Activated CD8-positive, alpha-beta memory T cell treated with anti-CD3 and anti-CD28 coated beads, Interleukin-2, amount 10 ng/mL, durations not matched to agents 7 days and 5 days (primary cell): ENCODE measurements around the gene SRP72. TPM values are rescaled to one million over a fixed set of nuclear protein-coding genes. Genes with fewer than 3 reads are reported as not detected.
A peak's percentile ranks its signal among the peaks of the same experiment; 100 is the strongest.

Source experiments
- ATAC-seq: fragments of 150-1000 bp; cut with Tn5 transposase; one replicate; pipeline ENCODE4 v1.10.0; 2021; ENCODE audit warnings: moderate library complexity
- CTCF ChIA-PET: fragments of 350-600 bp; sonication (Branson Sonifier 250); formaldehyde crosslinking; loops from one replicate; lab custom pipeline; 2021; ENCODE audit warnings: antibody characterized with exemption; lab: Charles Lee
- DNase-seq: peaks from one replicate; pipeline ENCODE4 v3.0.0-alpha.2; 2020
- H3K27ac Mint-ChIP-seq: one replicate; pipeline ENCODE4 v1.8.0; 2021; ENCODE audit warnings: mild to moderate bottlenecking, mixed read lengths
- H3K27me3 Mint-ChIP-seq: one replicate; pipeline ENCODE4 v1.8.0; 2021; ENCODE audit warnings: mixed read lengths
- H3K36me3 Mint-ChIP-seq: one replicate; pipeline ENCODE4 v1.8.0; 2021; ENCODE audit warnings: mild to moderate bottlenecking, mixed read lengths
- H3K4me1 Mint-ChIP-seq: one replicate; pipeline ENCODE4 v1.8.0; 2021; ENCODE audit warnings: mixed read lengths
- H3K4me3 Mint-ChIP-seq: one replicate; pipeline ENCODE4 v1.8.0; 2021; ENCODE audit warnings: mild to moderate bottlenecking, moderate library complexity, mixed read lengths
- H3K9me3 Mint-ChIP-seq: one replicate; pipeline ENCODE4 v1.8.0; 2022; ENCODE audit warnings: low read depth, mixed read lengths
- total RNA-seq, 2 experiments: library from RNA; stranded (reverse); gene quantifications; one replicate each; pipeline ENCODE4 v1.2.3, GENCODE V29; 2021

The SRP72 gene
- total RNA-seq: 100 to 1,000 TPM; 126 to 167 TPM

- CTCF ChIA-PET: interaction anchor here (0.9 to 1.9 kb wide), 5 partner anchors 15 to 519 kb away, joined by 3 to 7 read pairs (median 6); partner anchors contain the start of genes CEP135, PAICS and PPAT
- DNase-seq: peak; percentile 94
- H3K4me1 Mint-ChIP-seq: peaks cover 50% of the 10 kb centered on the region
- ATAC-seq: peak; percentile 94
- peak within 1 kb of the TSS; percentile 95 for H3K4me3 Mint-ChIP-seq
- peaks cover 33% of the 10 kb centered on the region for H3K36me3 Mint-ChIP-seq
- H3K9me3 Mint-ChIP-seq: no peaks in the 10 kb centered on the region
- no peaks in the 10 kb centered on the region for H3K27me3 Mint-ChIP-seq
- H3K27ac Mint-ChIP-seq: peak within 1 kb of the TSS; percentile 94
Observed at GRCh38 chr4:56467284-56468096, at the start of gene SRP72. Gene SRP72, plus strand, starts transcription at chr4:56467617. Its CDS starts 19 bp downstream, at chr4:56467636.

- no peak for DNase-seq
- H3K36me3 Mint-ChIP-seq: peaks cover 9% of the 10 kb centered on the region
- H3K4me1 Mint-ChIP-seq: peaks cover 24% of the 10 kb centered on the region
- H3K9me3 Mint-ChIP-seq: no peaks in the 10 kb centered on the region
- H3K27ac Mint-ChIP-seq: no peak overlapping the region
- no peak overlapping the region for H3K4me3 Mint-ChIP-seq
- no peak for ATAC-seq
- CTCF ChIA-PET: interaction anchor here (0.7 to 4.7 kb wide), 11 partner anchors 12 to 475 kb away, joined by 3 to 41 read pairs (median 5); partner anchors contain the start of genes AASDH, CEP135, PAICS and PPAT
- no peaks in the 10 kb centered on the region for H3K27me3 Mint-ChIP-seq
Observed at GRCh38 chr4:56424176-56424575, 43.2 kb upstream of the SRP72 start.

GRCh38 chr4:56424697-56425514, 42.5 kb upstream of the SRP72 start:
- no peak overlapping the region for H3K4me3 Mint-ChIP-seq
- DNase-seq: no peak
- H3K9me3 Mint-ChIP-seq: no peaks in the 10 kb centered on the region
- H3K27me3 Mint-ChIP-seq: no peaks in the 10 kb centered on the region
- H3K36me3 Mint-ChIP-seq: peaks cover 9% of the 10 kb centered on the region
- H3K27ac Mint-ChIP-seq: no peak overlapping the region
- CTCF ChIA-PET: interaction anchor here (0.7 to 4.7 kb wide), 10 partner anchors 11 to 412 kb away, joined by 3 to 41 read pairs (median 5); partner anchors contain the start of genes AASDH, PAICS and PPAT
- peaks cover 29% of the 10 kb centered on the region for H3K4me1 Mint-ChIP-seq
- ATAC-seq: no peak

- H3K9me3 Mint-ChIP-seq: no peaks in the 10 kb centered on the region
- no peak overlapping the region for H3K27ac Mint-ChIP-seq
- no peak for DNase-seq
- CTCF ChIA-PET: interaction anchor here (0.7 to 4.7 kb wide), 7 partner anchors 10 to 411 kb away, joined by 3 to 41 read pairs (median 5); partner anchors contain the start of genes PAICS and PPAT
- no peak overlapping the region for H3K4me3 Mint-ChIP-seq
- H3K36me3 Mint-ChIP-seq: peaks cover 10% of the 10 kb centered on the region
- peaks cover 35% of the 10 kb centered on the region for H3K4me1 Mint-ChIP-seq
- no peak for ATAC-seq
- no peaks in the 10 kb centered on the region for H3K27me3 Mint-ChIP-seq
Observed at GRCh38 chr4:56425518-56425917, 41.9 kb upstream of the SRP72 start.

GRCh38 chr4:56426273-56426672, 41.1 kb upstream of the SRP72 start:
- DNase-seq (no peak), ATAC-seq (no peak)
- CTCF ChIA-PET: interaction anchor here (1.1 to 4.7 kb wide), 3 partner anchors 10 to 377 kb away, joined by 3 to 41 read pairs (median 5); partner anchors contain the start of genes PAICS and PPAT
- no peaks in the 10 kb centered on the region for H3K27me3 Mint-ChIP-seq
- H3K27ac Mint-ChIP-seq: no peak overlapping the region
- H3K36me3 Mint-ChIP-seq: peaks cover 12% of the 10 kb centered on the region
- no peaks in the 10 kb centered on the region for H3K9me3 Mint-ChIP-seq
- H3K4me1 Mint-ChIP-seq: peaks cover 39% of the 10 kb centered on the region
- no peak overlapping the region for H3K4me3 Mint-ChIP-seq

- no peaks in the 10 kb centered on the region for H3K27me3 Mint-ChIP-seq
- no peak overlapping the region for H3K27ac Mint-ChIP-seq
- no peaks in the 10 kb centered on the region for H3K9me3 Mint-ChIP-seq
- ATAC-seq (no peak), DNase-seq (no peak)
- H3K4me3 Mint-ChIP-seq: no peak overlapping the region
- CTCF ChIA-PET: no interaction called here
- H3K4me1 Mint-ChIP-seq: peaks cover 47% of the 10 kb centered on the region
- peaks cover 16% of the 10 kb centered on the region for H3K36me3 Mint-ChIP-seq
Observed at GRCh38 chr4:56427179-56427578, 40.2 kb upstream of the SRP72 start.

GRCh38 chr4:56430203-56430602, 37.2 kb upstream of the SRP72 start:
- Mint-ChIP-seq H3K27me3 (no peaks in the 10 kb centered on the region), H3K4me1 (peaks cover 58% of the 10 kb centered on the region), H3K36me3 (peaks cover 19% of the 10 kb centered on the region), H3K4me3 (no peak overlapping the region), H3K9me3 (no peaks in the 10 kb centered on the region), H3K27ac (no peak overlapping the region)
- ATAC-seq (no peak), DNase-seq (no peak)
- CTCF ChIA-PET: interaction anchor here (1.3 kb wide), 1 partner anchor 10 kb away, joined by 3 read pairs; no protein-coding TSS in a partner anchor

GRCh38 chr4:56433280-56433679, 34.1 kb upstream of the SRP72 start:
- Mint-ChIP-seq H3K27me3 (no peaks in the 10 kb centered on the region), H3K27ac (no peak overlapping the region), H3K36me3 (peaks cover 18% of the 10 kb centered on the region), H3K4me3 (peak overlapping the region; percentile 99), H3K9me3 (no peaks in the 10 kb centered on the region), H3K4me1 (peaks cover 46% of the 10 kb centered on the region)
- ATAC-seq (no peak), DNase-seq (no peak)
- CTCF ChIA-PET: no interaction called here

GRCh38 chr4:56434599-56435139, 32.7 kb upstream of the SRP72 start:
- ATAC-seq (peak; percentile 1), DNase-seq (peak; percentile 74)
- Mint-ChIP-seq H3K4me3 (peak overlapping the region; percentile 99), H3K36me3 (peaks cover 24% of the 10 kb centered on the region), H3K27ac (peak overlapping the region; percentile 99), H3K9me3 (no peaks in the 10 kb centered on the region), H3K27me3 (no peaks in the 10 kb centered on the region), H3K4me1 (peaks cover 53% of the 10 kb centered on the region)
- CTCF ChIA-PET: interaction anchor here (0.6 to 4.6 kb wide), 6 partner anchors 11 to 434 kb away, joined by 3 to 41 read pairs (median 8); no protein-coding TSS in a partner anchor

GRCh38 chr4:56435140-56435926, 32.1 kb upstream of the SRP72 start, which contains the start of gene PPAT:
Gene PPAT, minus strand, starts transcription at chr4:56435615. Its CDS starts 138 bp downstream, at chr4:56435477.
- Mint-ChIP-seq H3K27me3 (no peaks in the 10 kb centered on the region), H3K9me3 (no peaks in the 10 kb centered on the region), H3K4me1 (peaks cover 54% of the 10 kb centered on the region), H3K27ac (peak within 1 kb of the TSS; percentile 99), H3K4me3 (peak within 1 kb of the TSS; percentile 99), H3K36me3 (peaks cover 27% of the 10 kb centered on the region)
- ATAC-seq (peak; percentile 83), DNase-seq (peak; percentile 99)
- CTCF ChIA-PET: interaction anchor here (0.6 to 4.6 kb wide), 15 partner anchors 10 to 543 kb away, joined by 3 to 41 read pairs (median 4); partner anchors contain the start of genes AASDH, NOA1 and POLR2B

- H3K36me3 Mint-ChIP-seq: peaks cover 40% of the 10 kb centered on the region
- H3K27me3 Mint-ChIP-seq: no peaks in the 10 kb centered on the region
- CTCF ChIA-PET: interaction anchor here (0.8 kb wide), 1 partner anchor 361 kb away, joined by 3 read pairs; no protein-coding TSS in a partner anchor
- DNase-seq (no peak), ATAC-seq (no peak)
- no peaks in the 10 kb centered on the region for H3K9me3 Mint-ChIP-seq
- H3K4me1 Mint-ChIP-seq: peaks cover 57% of the 10 kb centered on the region
- no peak overlapping the region for H3K4me3 Mint-ChIP-seq
- no peak overlapping the region for H3K27ac Mint-ChIP-seq
Observed at GRCh38 chr4:56438766-56439165, 28.7 kb upstream of the SRP72 start.

GRCh38 chr4:56440983-56441382, 26.4 kb upstream of the SRP72 start:
- H3K36me3 Mint-ChIP-seq: peaks cover 55% of the 10 kb centered on the region
- H3K27ac Mint-ChIP-seq: no peak overlapping the region
- CTCF ChIA-PET: no interaction called here
- DNase-seq (no peak), ATAC-seq (no peak)
- H3K9me3 Mint-ChIP-seq: no peaks in the 10 kb centered on the region
- H3K27me3 Mint-ChIP-seq: no peaks in the 10 kb centered on the region
- no peak overlapping the region for H3K4me3 Mint-ChIP-seq
- H3K4me1 Mint-ChIP-seq: peaks cover 64% of the 10 kb centered on the region
